Measurements from ENCODE around the gene RAB11FIP4.

Gene RAB11FIP4

GRCh38 chr17:31388351-31388750, 3.1 kb upstream of the RAB11FIP4 start:
- DNase-seq = no peak

GRCh38 chr17:31388770-31389656, 2.5 kb upstream of the RAB11FIP4 start:
- peak in 2 of 4 experiments; percentile 12 to 14 for DNase-seq

- no peak for DNase-seq
Measured at GRCh38 chr17:31389657-31390381, 1.7 kb upstream of the RAB11FIP4 start.

GRCh38 chr17:31390426-31390747, 1.1 kb upstream of the RAB11FIP4 start:
- no peak for DNase-seq

- no peak for DNase-seq
Measured at GRCh38 chr17:31390748-31391495, 553 bp upstream of the RAB11FIP4 start.

GRCh38 chr17:31392002-31392855, 754 bp downstream of the RAB11FIP4 start:
- DNase-seq = no peak

- DNase-seq = no peak
Measured at GRCh38 chr17:31392856-31393748, 1.6 kb downstream of the RAB11FIP4 start.

GRCh38 chr17:31393749-31394146, 2.3 kb downstream of the RAB11FIP4 start:
- DNase-seq = no peak

GRCh38 chr17:31394544-31394943, 3.1 kb downstream of the RAB11FIP4 start:
- DNase-seq = peak in 1 of 4 experiments; percentile 29

GRCh38 chr17:31397256-31397939, 5.9 kb downstream of the RAB11FIP4 start:
- no peak for DNase-seq

GRCh38 chr17:31398381-31399311, 7.2 kb downstream of the RAB11FIP4 start:
- no peak for DNase-seq

- no peak for DNase-seq
Measured at GRCh38 chr17:31400481-31400950, 9.0 kb downstream of the RAB11FIP4 start.

- DNase-seq = no peak
Measured at GRCh38 chr17:31401456-31402254, 10.2 kb downstream of the RAB11FIP4 start.

GRCh38 chr17:31404028-31404949, 12.8 kb downstream of the RAB11FIP4 start:
- DNase-seq = no peak

- DNase-seq = no peak
Measured at GRCh38 chr17:31405890-31406371, 14.5 kb downstream of the RAB11FIP4 start.

- no peak for DNase-seq
Measured at GRCh38 chr17:31408586-31408985, 17.1 kb downstream of the RAB11FIP4 start.

- no peak for DNase-seq
Measured at GRCh38 chr17:31411707-31412285, 20.3 kb downstream of the RAB11FIP4 start.

All from activated naive CD4-positive, alpha-beta T cell (primary cell).